ENCODE results near the gene EIF4EBP2.
A peak's percentile ranks its signal among the peaks of the same experiment; 100 is the strongest.

Gene EIF4EBP2

DNA sequence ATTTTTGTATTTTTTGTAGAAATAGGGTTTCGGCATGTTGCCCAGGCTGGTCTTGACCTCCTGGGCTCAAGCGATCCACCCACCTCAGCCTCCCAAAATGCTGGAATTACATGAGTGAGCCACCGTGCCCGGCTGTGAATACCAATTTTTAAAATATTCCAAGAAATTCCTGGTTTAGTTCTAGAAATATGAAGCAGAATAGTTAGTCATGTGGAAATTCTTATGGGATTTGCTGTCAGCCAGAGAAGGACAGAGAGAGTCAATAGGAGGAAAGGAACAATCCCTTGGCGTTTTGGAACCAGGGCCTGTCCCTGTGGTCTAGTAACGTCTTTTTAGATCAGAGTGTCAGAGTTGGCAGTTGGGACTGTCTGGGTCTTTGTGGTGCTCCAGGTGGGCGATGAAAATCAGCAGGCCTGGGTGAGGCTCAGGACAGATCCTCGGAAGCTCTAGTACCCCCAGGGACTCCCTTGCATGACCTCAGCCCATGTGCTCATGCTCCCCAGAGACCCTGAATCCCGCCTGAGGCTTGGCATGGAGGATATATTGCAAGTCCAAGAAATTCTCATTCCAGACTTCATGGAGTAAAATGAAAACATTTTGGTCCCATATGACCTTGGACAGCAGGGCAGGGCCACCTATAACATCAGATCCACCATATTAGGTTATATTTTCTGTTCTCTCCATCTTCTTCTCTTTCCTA is 29.8 kb downstream of the EIF4EBP2 start:
- DNase-seq, result peak; percentile 42

GRCh38 chr10:70435241-70436085 is 31.5 kb downstream of the EIF4EBP2 start:
- no peak for DNase-seq

DNA sequence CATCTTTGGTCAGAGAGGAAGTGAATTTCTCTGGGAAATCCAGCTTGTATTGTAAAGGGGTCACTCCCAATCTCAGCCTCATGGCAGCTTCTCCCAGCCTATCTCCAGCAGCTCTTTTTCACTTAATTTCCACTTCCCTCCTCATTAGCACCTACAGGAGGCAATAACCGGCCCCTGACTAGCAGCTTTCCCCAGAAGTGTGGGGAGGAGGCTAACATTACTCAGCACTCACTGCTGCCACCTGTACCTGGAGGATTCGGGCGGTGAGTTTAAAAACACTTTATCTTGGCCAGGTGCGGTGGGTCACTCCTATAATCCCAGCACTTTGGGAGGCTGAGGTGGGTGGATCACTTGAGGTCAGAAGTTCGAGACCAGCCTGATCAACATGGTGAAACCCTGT is 33.8 kb downstream of the EIF4EBP2 start:
- no peak for DNase-seq

GRCh38 chr10:70440296-70441160 is 36.6 kb downstream of the EIF4EBP2 start:
- DNase-seq, result no peak

DNA sequence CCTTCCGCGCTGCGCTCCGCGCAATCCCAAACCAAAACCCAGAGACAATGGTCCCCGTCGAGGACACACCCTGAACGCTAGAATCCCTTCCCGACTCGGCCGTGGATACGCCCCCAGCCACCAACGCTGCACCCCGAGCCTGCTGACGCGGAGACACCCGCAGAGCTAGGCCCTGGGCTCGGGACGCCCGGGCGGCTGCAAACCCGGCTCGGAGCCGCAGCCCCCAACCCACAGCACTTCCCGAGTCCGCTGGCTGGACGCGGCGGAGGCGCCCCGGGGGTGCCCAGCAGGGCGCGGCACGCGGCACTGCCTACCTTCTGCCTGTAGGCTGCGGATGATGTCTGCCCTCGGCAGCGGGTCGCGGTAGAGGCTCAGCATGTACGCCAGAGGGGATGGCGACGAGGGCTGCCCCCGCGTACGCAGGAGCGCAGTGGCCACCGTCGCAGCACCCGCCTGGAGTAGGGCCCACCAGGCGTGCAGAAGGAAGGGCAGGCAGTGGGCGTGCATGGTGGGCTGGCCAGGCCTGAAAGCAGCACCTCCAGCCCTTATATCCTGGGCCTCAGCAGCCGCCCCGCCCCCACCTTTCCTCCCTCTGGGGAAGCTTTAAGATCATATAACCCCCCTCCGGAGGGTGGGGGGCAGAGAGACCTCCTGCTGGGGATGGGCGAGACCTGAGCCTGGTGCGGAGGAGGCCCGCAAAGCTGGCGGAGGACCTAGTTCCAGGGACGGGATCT is 37.4 kb downstream of the EIF4EBP2 start, which contains the start of gene NODAL:
Gene NODAL (minus strand): TSS at position 521 of the 734 bp plus-strand sequence. CDS start 14 bp downstream, at position 507.
- DNase-seq, result no peak

DNA sequence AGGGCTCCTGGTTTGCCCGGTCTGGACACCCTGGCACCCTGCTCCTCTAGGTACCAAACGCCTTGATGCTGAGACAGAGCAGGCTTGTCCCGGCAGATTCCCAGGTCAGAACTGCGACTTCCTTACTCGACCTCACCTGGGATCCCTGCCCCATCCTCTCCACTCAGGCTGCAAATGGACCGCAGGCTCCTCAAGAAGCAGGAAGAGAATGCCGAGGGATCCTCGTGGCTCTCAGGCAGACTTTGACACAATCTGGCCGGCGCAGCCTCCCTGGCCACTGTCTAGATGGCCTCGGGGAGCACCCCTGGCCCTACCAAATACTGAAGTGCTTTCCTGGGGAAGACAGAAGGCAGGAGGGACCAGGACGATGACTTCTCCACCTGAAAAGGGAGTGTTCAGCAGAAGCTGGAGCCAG is 38.0 kb downstream of the EIF4EBP2 start:
- DNase-seq, result no peak

GRCh38 chr10:70442332-70442988 is 38.5 kb downstream of the EIF4EBP2 start:
- DNase-seq, result no peak

DNA sequence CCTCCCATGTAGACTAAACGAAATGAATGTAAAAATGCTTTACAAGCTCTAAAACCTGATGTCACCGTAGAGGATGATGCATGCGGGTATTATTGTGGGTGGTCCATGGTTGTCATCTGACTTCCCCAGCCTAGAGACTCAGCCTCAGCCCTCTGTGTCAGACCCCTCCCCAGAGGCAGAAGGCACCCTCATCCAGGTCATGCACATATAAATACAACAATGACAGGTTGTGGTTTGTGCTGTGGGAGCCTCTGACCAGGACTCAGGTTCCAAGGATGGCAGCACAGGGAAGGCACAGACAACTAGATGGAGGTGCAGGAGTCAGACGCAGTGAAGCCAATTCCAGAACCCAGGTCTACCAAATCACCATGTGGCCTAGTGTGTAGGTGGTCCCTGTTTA is 40.8 kb downstream of the EIF4EBP2 start:
- DNase-seq, result no peak

- DNase-seq, result peak; percentile 78
Measured at GRCh38 chr10:70445718-70446657, 42.0 kb downstream of the EIF4EBP2 start.

- DNase-seq, result no peak
Measured at GRCh38 chr10:70448236-70448635, 44.3 kb downstream of the EIF4EBP2 start.

DNA sequence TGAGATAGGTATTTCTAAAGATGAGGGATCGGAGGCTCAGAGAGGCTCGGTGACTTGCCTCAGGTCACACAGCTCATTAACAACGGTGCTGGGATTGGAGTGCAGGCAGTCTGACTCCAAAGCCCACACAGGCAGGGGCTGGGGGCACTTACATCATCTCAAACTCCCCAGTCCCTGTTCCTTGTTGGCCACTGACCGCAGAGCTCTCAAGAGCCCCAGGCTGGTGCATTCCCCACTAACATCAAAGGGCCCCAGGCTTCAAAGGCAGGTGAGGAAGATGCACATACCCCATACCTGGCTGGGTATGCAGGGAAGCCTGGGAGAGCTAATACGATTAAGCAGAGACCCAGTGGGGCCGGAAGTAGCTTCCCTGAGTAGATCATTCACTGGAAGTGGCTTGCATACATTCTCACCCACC is 51.3 kb downstream of the EIF4EBP2 start:
- no peak for DNase-seq

- no peak for DNase-seq
Measured at GRCh38 chr10:70456164-70456563, 52.2 kb downstream of the EIF4EBP2 start.

DNA sequence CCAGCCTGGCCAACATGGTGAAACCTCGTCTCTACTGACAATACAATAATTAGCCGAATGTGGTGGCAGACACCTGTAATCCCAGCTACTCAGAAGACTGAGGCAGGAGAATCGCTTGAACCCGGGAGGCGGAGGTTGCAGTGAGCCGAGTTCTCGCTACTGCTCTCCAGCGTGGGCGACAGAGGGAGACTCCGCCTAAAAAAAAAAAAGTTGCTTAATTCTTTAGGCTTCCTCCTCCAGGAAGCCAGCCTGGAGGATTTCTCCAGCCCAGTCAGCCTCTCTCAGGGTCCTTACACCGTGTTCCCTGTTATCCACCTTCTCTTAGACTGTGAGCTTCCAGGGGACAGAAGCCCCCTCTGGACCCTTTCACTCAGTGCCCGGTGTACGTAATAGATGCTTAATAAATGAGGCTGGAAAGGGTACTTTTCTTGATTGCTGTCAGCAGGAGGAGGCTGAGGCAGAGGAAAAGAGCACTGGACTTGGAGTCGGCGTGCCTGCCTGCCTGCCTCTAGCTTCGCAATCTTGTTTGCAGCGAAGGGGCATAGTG is 53.9 kb downstream of the EIF4EBP2 start:
- no peak for DNase-seq

DNA sequence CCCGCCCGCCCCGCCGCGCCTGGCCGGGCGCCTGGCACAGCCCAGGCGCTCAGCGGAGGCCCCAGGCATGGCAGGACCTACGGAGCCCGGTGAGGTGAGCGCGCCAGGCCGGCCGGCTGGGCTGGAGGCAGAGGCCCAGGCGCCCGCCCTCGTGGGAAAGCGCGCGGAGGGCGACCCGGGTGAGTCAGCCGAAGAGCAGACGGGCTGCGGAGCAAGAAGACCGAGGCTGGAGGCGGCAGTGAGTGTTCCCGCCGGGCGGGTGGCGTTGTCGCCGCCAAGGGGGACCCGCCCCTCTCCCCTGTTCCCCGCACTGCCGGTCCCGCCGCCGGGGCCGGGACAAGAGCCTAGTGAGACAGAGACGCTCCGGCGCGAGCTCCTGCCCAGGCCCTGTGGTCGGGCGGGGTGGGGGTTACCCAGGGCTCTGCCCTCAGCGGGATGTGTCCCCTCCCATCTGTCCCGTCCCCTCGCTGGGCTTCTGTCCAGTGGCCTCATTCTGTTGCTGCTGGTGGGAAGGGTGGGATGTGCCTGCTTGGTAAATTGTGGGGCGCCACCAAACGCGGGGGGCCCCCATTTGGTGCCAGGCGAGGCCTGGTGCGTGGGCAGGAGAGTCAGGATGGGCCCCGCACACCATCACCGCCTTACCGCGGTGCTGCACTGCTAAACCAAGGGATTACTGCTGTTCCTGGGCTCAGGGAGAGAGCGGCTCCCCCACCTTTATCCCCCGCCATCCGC is 54.5 kb downstream of the EIF4EBP2 start:
- DNase-seq, result peak; percentile 66

- DNase-seq, result no peak
Measured at GRCh38 chr10:70459061-70459773, 55.3 kb downstream of the EIF4EBP2 start.

GRCh38 chr10:70459774-70460490 is 56.0 kb downstream of the EIF4EBP2 start:
- no peak for DNase-seq

GRCh38 chr10:70461397-70462348 is 57.7 kb downstream of the EIF4EBP2 start:
- peak; percentile 40 for DNase-seq

Measured in fibroblast of skin of abdomen (primary cell).